ENCODE measurements around the gene WASHC2C. TPM values are rescaled to one million over a fixed set of nuclear protein-coding genes. Genes with fewer than 3 reads are reported as not detected.
"Not testable (repeated sequence)": the region's sequence is repeated elsewhere in the genome, so short reads cannot be mapped to it uniquely, and the experiment has no call there.

WASHC2C gene
- total RNA-seq, 2 experiments from 2014 or later: 62.9 to 69.3 TPM

DNA sequence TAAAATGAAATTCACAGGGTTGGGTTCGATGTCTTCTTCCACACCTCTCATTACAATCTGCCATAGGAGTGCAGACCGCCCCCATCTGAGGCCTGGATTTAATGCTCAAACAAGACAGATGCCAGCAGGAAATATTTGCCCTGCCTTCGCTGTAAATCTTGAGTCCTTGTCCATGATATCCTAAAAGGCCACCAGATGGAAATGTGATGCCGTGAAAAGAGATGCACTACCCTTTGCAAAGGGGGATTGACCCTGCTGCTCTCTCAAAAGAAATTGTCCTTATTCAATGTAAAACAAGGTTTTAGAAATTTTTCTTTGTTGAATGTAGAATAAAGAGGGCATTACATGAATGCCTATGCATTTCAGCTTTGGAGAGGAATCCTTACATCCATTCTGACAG, 82.8 kb downstream of the WASHC2C start:
- no peaks in the 10 kb centered on the region for H3K9me3 ChIP-seq (ENCODE audit: control insufficient read depth in 1 of 2, insufficient read depth in 1 of 2, low read length in 2 of 2)
- no peaks in the 10 kb centered on the region for H3K4me1 ChIP-seq (ENCODE audit: insufficient read depth, low read length)
- TF ChIP-seq, protein P1, sequence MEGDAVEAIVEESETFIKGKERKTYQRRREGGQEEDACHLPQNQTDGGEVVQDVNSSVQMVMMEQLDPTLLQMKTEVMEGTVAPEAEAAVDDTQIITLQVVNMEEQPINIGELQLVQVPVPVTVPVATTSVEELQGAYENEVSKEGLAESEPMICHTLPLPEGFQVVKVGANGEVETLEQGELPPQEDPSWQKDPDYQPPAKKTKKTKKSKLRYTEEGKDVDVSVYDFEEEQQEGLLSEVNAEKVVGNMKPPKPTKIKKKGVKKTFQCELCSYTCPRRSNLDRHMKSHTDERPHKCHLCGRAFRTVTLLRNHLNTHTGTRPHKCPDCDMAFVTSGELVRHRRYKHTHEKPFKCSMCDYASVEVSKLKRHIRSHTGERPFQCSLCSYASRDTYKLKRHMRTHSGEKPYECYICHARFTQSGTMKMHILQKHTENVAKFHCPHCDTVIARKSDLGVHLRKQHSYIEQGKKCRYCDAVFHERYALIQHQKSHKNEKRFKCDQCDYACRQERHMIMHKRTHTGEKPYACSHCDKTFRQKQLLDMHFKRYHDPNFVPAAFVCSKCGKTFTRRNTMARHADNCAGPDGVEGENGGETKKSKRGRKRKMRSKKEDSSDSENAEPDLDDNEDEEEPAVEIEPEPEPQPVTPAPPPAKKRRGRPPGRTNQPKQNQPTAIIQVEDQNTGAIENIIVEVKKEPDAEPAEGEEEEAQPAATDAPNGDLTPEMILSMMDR (IDR thresholded peaks at IDR 0.05): no peak
- Mint-ChIP-seq H3K4me3 (no peak overlapping the region), H3K4me1 (ENCODE audit: low read depth) (no peaks in the 10 kb centered on the region), H3K27me3 (peaks cover 4% of the 10 kb centered on the region), H3K27ac (no peak overlapping the region), H3K36me3 (ENCODE audit: low read depth) (no peaks in the 10 kb centered on the region), H3K9me3 (no peaks in the 10 kb centered on the region)
- no peak overlapping the region for H3K27ac ChIP-seq (ENCODE audit: low read depth in 1 of 2, low read length in 2 of 2)
- no peaks in the 10 kb centered on the region for H3K27me3 ChIP-seq (ENCODE audit: control insufficient read depth in 1 of 2, insufficient read depth in 2 of 2, low read length in 2 of 2)
- POLR2A ChIA-PET: no interaction called here
- CTCF ChIA-PET: no interaction called here
- H3K36me3 ChIP-seq (ENCODE audit: insufficient read depth, low read length): no peaks in the 10 kb centered on the region
- peak in 1 of 14 experiments; percentile 3 for DNase-seq
- intact Hi-C loops (cut with DNase I, micrococcal nuclease): no loop called here
- ATAC-seq (ENCODE audit: poor library complexity): no peak
- H3K4me3 ChIP-seq (ENCODE audit: low read length): no peak overlapping the region

DNA sequence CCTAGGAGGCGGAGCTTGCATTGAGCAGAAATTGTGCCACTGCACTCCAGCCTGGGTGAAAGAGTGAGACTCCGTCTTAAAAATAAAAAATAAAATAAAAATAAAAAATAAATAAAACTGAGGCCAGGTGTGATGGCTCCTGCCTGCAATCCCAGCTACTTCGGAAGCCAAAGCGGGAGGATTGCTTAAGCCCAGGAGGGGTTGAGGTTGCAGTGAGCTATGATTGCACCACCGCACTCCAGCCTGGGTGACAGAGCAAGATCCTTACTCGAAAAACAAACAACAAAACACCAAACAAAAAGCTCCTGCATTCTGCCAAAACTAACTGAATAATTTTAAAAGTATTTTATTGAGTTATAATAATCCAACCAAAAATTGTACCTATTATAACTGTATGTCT, 84.0 kb downstream of the WASHC2C start:
- no peak overlapping the region for H3K4me3 ChIP-seq (ENCODE audit: low read length)
- no peaks in the 10 kb centered on the region for H3K4me1 Mint-ChIP-seq (ENCODE audit: low read depth)
- no peaks in the 10 kb centered on the region for H3K27me3 ChIP-seq (ENCODE audit: control insufficient read depth in 1 of 2, insufficient read depth in 2 of 2, low read length in 2 of 2)
- DNase-seq (no peak), ATAC-seq (ENCODE audit: poor library complexity) (no peak)
- H3K4me1 ChIP-seq (ENCODE audit: insufficient read depth, low read length): no peaks in the 10 kb centered on the region
- H3K9me3 Mint-ChIP-seq: no peaks in the 10 kb centered on the region
- ChIA-PET POLR2A (no interaction called here), CTCF (no interaction called here)
- TF ChIP-seq, protein P1 (IDR thresholded peaks at IDR 0.05): no peak
- H3K4me3 Mint-ChIP-seq: no peak overlapping the region
- H3K27ac ChIP-seq (ENCODE audit: low read depth in 1 of 2, low read length in 2 of 2): no peak overlapping the region
- no peak overlapping the region for H3K27ac Mint-ChIP-seq
- peaks cover 4% of the 10 kb centered on the region for H3K27me3 Mint-ChIP-seq
- no peaks in the 10 kb centered on the region for H3K36me3 ChIP-seq (ENCODE audit: insufficient read depth, low read length)
- intact Hi-C loops (cut with DNase I, micrococcal nuclease): no loop called here
- H3K9me3 ChIP-seq (ENCODE audit: control insufficient read depth in 1 of 2, insufficient read depth in 1 of 2, low read length in 2 of 2): no peaks in the 10 kb centered on the region
- H3K36me3 Mint-ChIP-seq (ENCODE audit: low read depth): no peaks in the 10 kb centered on the region

DNA sequence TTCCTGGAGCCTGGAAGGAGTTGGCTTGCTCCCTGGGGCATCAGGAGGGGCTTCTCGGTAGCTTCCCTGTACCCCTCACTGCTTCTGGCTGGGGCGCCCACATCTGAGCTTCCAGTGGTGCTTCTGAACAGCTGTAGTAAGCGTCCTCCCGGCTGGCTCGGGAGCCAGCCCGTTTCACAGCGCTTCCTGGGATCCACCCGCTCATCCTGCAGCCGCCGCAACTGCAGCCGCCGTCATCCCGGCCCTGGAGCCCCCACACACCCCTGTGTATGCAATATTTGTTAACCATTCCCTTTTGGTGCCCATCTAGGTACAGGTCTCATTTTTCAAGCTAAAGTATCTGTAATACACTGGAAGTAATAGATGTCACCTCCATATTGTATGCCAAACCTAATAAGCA, 85.9 kb downstream of the WASHC2C start:
- H3K4me1 Mint-ChIP-seq (ENCODE audit: low read depth); intact Hi-C loops (cut with DNase I, micrococcal nuclease); H3K27me3 ChIP-seq (ENCODE audit: control insufficient read depth in 1 of 2, insufficient read depth in 2 of 2, low read length in 2 of 2); H3K4me3 Mint-ChIP-seq; H3K27me3 Mint-ChIP-seq; H3K27ac Mint-ChIP-seq; H3K27ac ChIP-seq (ENCODE audit: low read depth in 1 of 2, low read length in 2 of 2); H3K36me3 Mint-ChIP-seq (ENCODE audit: low read depth); ATAC-seq (ENCODE audit: poor library complexity); H3K9me3 ChIP-seq (ENCODE audit: control insufficient read depth in 1 of 2, insufficient read depth in 1 of 2, low read length in 2 of 2); POLR2A ChIA-PET; H3K9me3 Mint-ChIP-seq; H3K4me1 ChIP-seq (ENCODE audit: insufficient read depth, low read length); DNase-seq; CTCF ChIA-PET; H3K36me3 ChIP-seq (ENCODE audit: insufficient read depth, low read length); H3K4me3 ChIP-seq (ENCODE audit: low read length): not testable (repeated sequence)

DNA sequence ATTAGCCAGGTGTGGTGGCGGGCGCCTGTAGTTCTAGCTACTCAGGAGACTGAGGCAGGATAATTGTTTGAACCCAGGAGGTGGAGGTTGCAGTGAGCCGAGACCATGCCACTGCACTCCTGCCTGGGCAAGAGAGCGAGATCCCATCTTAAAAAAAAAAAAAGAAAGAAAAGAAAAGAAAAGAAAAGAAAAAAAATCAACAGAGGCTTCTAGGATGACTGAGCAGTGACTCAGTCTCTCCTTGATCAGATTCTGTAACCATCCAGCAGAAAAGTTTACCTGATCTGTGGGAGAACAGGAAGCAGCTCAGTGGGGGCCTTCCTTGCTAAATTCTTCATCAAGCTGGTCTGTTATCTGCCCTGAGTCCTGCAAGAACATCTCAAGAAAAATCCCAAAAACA, 87.1 kb downstream of the WASHC2C start:
- POLR2A ChIA-PET; ATAC-seq (ENCODE audit: poor library complexity); H3K9me3 ChIP-seq (ENCODE audit: control insufficient read depth in 1 of 2, insufficient read depth in 1 of 2, low read length in 2 of 2); CTCF ChIA-PET; H3K36me3 Mint-ChIP-seq (ENCODE audit: low read depth); H3K4me3 Mint-ChIP-seq; H3K27ac ChIP-seq (ENCODE audit: low read depth in 1 of 2, low read length in 2 of 2); H3K27me3 ChIP-seq (ENCODE audit: control insufficient read depth in 1 of 2, insufficient read depth in 2 of 2, low read length in 2 of 2); H3K4me3 ChIP-seq (ENCODE audit: low read length); H3K9me3 Mint-ChIP-seq; H3K27me3 Mint-ChIP-seq; H3K36me3 ChIP-seq (ENCODE audit: insufficient read depth, low read length); H3K4me1 Mint-ChIP-seq (ENCODE audit: low read depth); H3K27ac Mint-ChIP-seq; intact Hi-C loops (cut with DNase I, micrococcal nuclease); H3K4me1 ChIP-seq (ENCODE audit: insufficient read depth, low read length); DNase-seq: not testable (repeated sequence)

Measured in CD4-positive, alpha-beta T cell (primary cell).